Lower leg skin (tissue), 3 donors: Measurements from ENCODE around the gene CHST2.

Experiments used
- POLR2A ChIP-seq, 2 donors: fragments of 450-650 bp; IDR thresholded peaks; one replicate each; pipeline ENCODE4 v1.6.1; 2016 to 2017; ENCODE audit warnings: antibody characterized with exemption in 2 of 2, mild to moderate bottlenecking in 1 of 2, moderate library complexity in 1 of 2
- TF ChIP-seq, protein P1 (sequence below), 3 donors: fragments of 450-650 bp; IDR thresholded peaks; one replicate each; pipeline ENCODE4 v1.5.1; 2016; ENCODE audit warnings: antibody characterized with exemption in 3 of 3, mild to moderate bottlenecking in 3 of 3, moderate library complexity in 2 of 3

GRCh38 chr3:143172795-143173145 lies 53.2 kb downstream of the CHST2 start:
- TF ChIP-seq POLR2A (IDR thresholded peaks at IDR 0.05) = no peak
- TF ChIP-seq, protein P1, sequence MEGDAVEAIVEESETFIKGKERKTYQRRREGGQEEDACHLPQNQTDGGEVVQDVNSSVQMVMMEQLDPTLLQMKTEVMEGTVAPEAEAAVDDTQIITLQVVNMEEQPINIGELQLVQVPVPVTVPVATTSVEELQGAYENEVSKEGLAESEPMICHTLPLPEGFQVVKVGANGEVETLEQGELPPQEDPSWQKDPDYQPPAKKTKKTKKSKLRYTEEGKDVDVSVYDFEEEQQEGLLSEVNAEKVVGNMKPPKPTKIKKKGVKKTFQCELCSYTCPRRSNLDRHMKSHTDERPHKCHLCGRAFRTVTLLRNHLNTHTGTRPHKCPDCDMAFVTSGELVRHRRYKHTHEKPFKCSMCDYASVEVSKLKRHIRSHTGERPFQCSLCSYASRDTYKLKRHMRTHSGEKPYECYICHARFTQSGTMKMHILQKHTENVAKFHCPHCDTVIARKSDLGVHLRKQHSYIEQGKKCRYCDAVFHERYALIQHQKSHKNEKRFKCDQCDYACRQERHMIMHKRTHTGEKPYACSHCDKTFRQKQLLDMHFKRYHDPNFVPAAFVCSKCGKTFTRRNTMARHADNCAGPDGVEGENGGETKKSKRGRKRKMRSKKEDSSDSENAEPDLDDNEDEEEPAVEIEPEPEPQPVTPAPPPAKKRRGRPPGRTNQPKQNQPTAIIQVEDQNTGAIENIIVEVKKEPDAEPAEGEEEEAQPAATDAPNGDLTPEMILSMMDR (IDR thresholded peaks at IDR 0.05) = no peak
